Stimulated activated memory B cell treated with anti-CD40 and anti-IgM and Interleukin-4, amounts not matched to agents 10 μg/mL and 1 μg/mL and 100 μg/mL, for 72 hours (primary cell): ENCODE results near the gene DSG2.

Experiments
- ATAC-seq: fragments of 150-1000 bp; cut with Tn5 transposase; 2 replicates; pipeline ENCODE4 v1.10.0; 2021
- H3K27ac Mint-ChIP-seq: one replicate; pipeline ENCODE4 v1.8.0; 2022; ENCODE audit warnings: mild to moderate bottlenecking, mixed read lengths
- H3K27me3 Mint-ChIP-seq: one replicate; pipeline ENCODE4 v1.8.0; 2022; ENCODE audit warnings: mixed read lengths
- H3K36me3 Mint-ChIP-seq: one replicate; pipeline ENCODE4 v1.8.0; 2022; ENCODE audit warnings: mixed read lengths
- H3K4me1 Mint-ChIP-seq: one replicate; pipeline ENCODE4 v1.8.0; 2022; ENCODE audit warnings: mixed read lengths
- H3K4me3 Mint-ChIP-seq: one replicate; pipeline ENCODE4 v1.8.0; 2022; ENCODE audit warnings: mild to moderate bottlenecking, moderate library complexity, mixed read lengths
- H3K9me3 Mint-ChIP-seq: one replicate; pipeline ENCODE4 v1.8.0; 2022; ENCODE audit warnings: mixed read lengths

DSG2 gene

GRCh38 chr18:31497836-31498573 lies at the start of gene DSG2:
TSS of gene DSG2 (plus strand) at chr18:31498177. CDS start at chr18:31498252, 75 bp downstream.
- peak; percentile 65 for ATAC-seq
- no peaks in the 10 kb centered on the region for H3K36me3 Mint-ChIP-seq
- H3K27me3 Mint-ChIP-seq, result peaks cover 59% of the 10 kb centered on the region
- H3K27ac Mint-ChIP-seq, result no peak within 1 kb of the TSS
- H3K4me1 Mint-ChIP-seq, result no peaks in the 10 kb centered on the region
- no peaks in the 10 kb centered on the region for H3K9me3 Mint-ChIP-seq
- H3K4me3 Mint-ChIP-seq, result peak within 1 kb of the TSS; percentile 56

DNA sequence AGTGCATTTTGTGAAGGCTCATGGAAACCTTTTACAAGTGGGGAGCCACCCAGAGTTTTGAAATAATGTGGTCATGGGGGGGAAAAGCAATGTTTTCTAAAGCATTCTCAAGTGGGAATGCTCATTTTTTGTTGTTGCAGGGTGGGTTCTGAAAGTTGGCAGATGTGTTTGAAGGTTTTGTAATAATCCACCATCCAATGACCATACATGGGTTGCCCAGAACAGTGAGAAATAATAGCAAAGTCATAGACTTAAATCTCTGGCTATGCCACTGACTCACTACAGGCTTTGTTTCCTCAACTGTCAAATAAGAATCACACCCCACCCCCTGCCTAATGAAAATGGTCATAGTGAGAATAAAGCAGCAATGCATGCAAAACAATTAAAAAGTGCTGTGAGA lies 47.6 kb upstream of the DSG2 start:
- Mint-ChIP-seq H3K27me3 (no peaks in the 10 kb centered on the region), H3K4me1 (no peaks in the 10 kb centered on the region), H3K9me3 (no peaks in the 10 kb centered on the region), H3K27ac (no peak overlapping the region), H3K36me3 (no peaks in the 10 kb centered on the region), H3K4me3 (no peak overlapping the region)
- no peak for ATAC-seq

- Mint-ChIP-seq H3K27me3 (no peaks in the 10 kb centered on the region), H3K27ac (no peak overlapping the region), H3K9me3 (no peaks in the 10 kb centered on the region), H3K4me3 (no peak overlapping the region), H3K4me1 (no peaks in the 10 kb centered on the region), H3K36me3 (no peaks in the 10 kb centered on the region)
- ATAC-seq, result no peak
Observed at GRCh38 chr18:31451625-31452024, 46.4 kb upstream of the DSG2 start.

GRCh38 chr18:31454066-31454708 lies 43.8 kb upstream of the DSG2 start:
- Mint-ChIP-seq H3K4me3 (no peak overlapping the region), H3K27me3 (no peaks in the 10 kb centered on the region), H3K4me1 (no peaks in the 10 kb centered on the region), H3K27ac (no peak overlapping the region), H3K36me3 (no peaks in the 10 kb centered on the region), H3K9me3 (no peaks in the 10 kb centered on the region)
- ATAC-seq, result no peak

GRCh38 chr18:31469629-31470028 lies 28.3 kb upstream of the DSG2 start:
- ATAC-seq, result no peak

DNA sequence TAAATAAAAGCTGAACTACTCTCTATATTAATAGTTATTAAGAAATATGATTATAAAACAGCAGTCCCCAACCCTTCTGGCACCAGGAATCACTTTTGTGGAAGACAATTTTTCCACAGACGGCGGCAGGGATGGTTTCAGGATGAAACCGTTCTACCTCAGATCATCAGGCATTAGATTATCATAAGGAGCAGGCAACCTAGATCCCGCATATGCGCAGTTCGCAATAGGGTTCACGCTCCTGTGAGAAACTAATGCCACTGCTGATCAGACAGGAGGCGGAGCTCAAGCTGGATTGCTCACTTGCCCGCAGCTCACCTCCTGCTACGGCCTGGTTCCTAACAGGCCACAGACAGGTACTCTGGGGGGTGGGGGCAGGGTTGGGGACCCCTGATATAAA lies 19.3 kb upstream of the DSG2 start:
- H3K4me3 Mint-ChIP-seq, result no peak overlapping the region
- no peaks in the 10 kb centered on the region for H3K9me3 Mint-ChIP-seq
- H3K27me3 Mint-ChIP-seq, result no peaks in the 10 kb centered on the region
- no peaks in the 10 kb centered on the region for H3K4me1 Mint-ChIP-seq
- no peak overlapping the region for H3K27ac Mint-ChIP-seq
- no peak for ATAC-seq
- no peaks in the 10 kb centered on the region for H3K36me3 Mint-ChIP-seq

More at GRCh38 chr18:31469629-31470028, 28.3 kb upstream of the DSG2 start:
- H3K27me3 Mint-ChIP-seq, result no peaks in the 10 kb centered on the region
- H3K9me3 Mint-ChIP-seq, result no peaks in the 10 kb centered on the region
- no peaks in the 10 kb centered on the region for H3K36me3 Mint-ChIP-seq
- H3K4me1 Mint-ChIP-seq, result no peaks in the 10 kb centered on the region
- no peak overlapping the region for H3K27ac Mint-ChIP-seq
- H3K4me3 Mint-ChIP-seq, result no peak overlapping the region

GRCh38 chr18:31482051-31482450 lies 15.9 kb upstream of the DSG2 start:
- ATAC-seq, result no peak
- Mint-ChIP-seq H3K4me1 (no peaks in the 10 kb centered on the region), H3K27me3 (peaks cover 11% of the 10 kb centered on the region), H3K27ac (no peak overlapping the region), H3K36me3 (no peaks in the 10 kb centered on the region), H3K4me3 (no peak overlapping the region), H3K9me3 (no peaks in the 10 kb centered on the region)

DNA sequence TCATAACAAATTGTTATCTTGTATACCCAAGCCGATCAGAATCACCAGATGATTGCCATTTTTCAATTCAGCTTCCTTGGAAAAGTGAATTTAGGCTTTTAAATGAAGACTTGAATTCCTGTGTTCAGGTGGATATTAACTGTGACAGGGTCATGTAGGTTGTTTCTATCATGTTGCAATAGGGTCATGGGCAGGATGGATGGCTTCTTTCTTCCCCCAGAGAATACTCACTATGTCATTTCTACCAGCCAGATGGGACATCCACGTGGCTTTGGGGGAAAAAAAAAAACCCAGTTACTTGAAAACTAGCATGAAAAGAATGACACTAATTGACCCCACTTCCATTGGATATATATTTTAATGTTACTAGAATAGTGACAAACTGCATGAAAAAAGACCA lies 14.6 kb upstream of the DSG2 start:
- H3K27ac Mint-ChIP-seq, result no peak overlapping the region
- H3K36me3 Mint-ChIP-seq, result no peaks in the 10 kb centered on the region
- no peak overlapping the region for H3K4me3 Mint-ChIP-seq
- peaks cover 12% of the 10 kb centered on the region for H3K27me3 Mint-ChIP-seq
- H3K9me3 Mint-ChIP-seq, result no peaks in the 10 kb centered on the region
- H3K4me1 Mint-ChIP-seq, result no peaks in the 10 kb centered on the region
- no peak for ATAC-seq

DNA sequence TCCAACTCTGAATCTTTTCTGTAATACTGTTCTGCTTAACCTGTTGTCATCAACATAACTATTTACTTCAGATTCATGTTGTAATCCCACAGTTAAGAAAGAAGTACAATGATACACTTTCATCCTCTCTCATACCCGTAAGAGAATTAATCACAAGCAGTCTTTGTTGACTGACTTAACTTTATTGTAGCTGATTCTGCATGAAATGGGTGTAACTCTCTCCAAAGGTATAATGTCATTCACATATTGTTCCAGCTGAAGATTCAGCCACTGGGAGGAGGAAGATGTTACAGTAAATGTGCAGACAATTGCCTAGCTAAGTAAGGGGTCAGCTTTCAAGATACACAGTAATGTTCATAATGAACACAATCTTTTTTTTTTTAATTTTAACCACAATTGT lies 13.5 kb upstream of the DSG2 start:
- H3K27ac Mint-ChIP-seq, result no peak overlapping the region
- H3K9me3 Mint-ChIP-seq, result peaks cover 3% of the 10 kb centered on the region
- ATAC-seq, result no peak
- H3K4me1 Mint-ChIP-seq, result no peaks in the 10 kb centered on the region
- H3K27me3 Mint-ChIP-seq, result peaks cover 12% of the 10 kb centered on the region
- no peak overlapping the region for H3K4me3 Mint-ChIP-seq
- no peaks in the 10 kb centered on the region for H3K36me3 Mint-ChIP-seq

GRCh38 chr18:31486165-31486564 lies 11.8 kb upstream of the DSG2 start:
- ATAC-seq, result no peak
- H3K36me3 Mint-ChIP-seq, result no peaks in the 10 kb centered on the region
- no peaks in the 10 kb centered on the region for H3K4me1 Mint-ChIP-seq
- H3K27me3 Mint-ChIP-seq, result peaks cover 12% of the 10 kb centered on the region
- no peak overlapping the region for H3K4me3 Mint-ChIP-seq
- H3K27ac Mint-ChIP-seq, result no peak overlapping the region
- peaks cover 6% of the 10 kb centered on the region for H3K9me3 Mint-ChIP-seq

DNA sequence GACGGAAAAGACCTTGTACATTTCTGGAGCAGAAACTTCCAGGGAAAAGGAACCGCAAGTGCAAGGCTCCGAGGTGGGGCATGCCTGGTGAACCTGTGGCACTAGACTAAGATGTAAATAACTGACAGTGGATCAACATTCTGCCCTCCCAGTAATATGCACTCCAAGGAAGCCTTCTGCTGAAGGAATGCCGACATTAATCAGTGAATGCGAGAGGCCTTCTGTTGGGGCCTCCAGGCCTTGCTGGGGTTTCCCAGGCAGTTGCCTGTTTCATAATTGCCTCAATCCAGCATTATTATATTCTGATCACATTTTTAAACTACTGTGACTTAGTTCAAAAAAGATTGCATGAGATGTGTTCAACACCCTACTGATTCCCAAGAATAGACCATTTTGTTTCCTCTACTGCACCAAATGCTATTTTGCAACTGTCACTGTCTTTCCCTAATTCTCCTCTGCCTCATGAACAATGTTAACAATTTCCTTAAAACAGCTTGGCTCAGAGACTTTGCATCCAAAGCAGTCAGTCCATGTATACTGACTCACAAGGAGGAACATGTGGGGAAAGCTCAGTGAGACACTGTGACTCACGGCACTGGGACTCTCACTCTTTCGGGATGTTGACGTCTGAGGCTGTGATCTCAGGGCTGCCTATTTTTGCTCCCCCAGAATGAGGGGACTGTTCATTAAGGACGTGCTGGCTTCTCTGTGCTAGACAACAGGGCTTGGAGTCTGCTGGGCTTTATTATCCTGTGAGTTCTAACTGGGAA lies 10.5 kb upstream of the DSG2 start:
- H3K36me3 Mint-ChIP-seq, result no peaks in the 10 kb centered on the region
- no peak overlapping the region for H3K27ac Mint-ChIP-seq
- H3K4me1 Mint-ChIP-seq, result no peaks in the 10 kb centered on the region
- no peak for ATAC-seq
- no peak overlapping the region for H3K4me3 Mint-ChIP-seq
- peaks cover 12% of the 10 kb centered on the region for H3K27me3 Mint-ChIP-seq
- peaks cover 6% of the 10 kb centered on the region for H3K9me3 Mint-ChIP-seq

DNA sequence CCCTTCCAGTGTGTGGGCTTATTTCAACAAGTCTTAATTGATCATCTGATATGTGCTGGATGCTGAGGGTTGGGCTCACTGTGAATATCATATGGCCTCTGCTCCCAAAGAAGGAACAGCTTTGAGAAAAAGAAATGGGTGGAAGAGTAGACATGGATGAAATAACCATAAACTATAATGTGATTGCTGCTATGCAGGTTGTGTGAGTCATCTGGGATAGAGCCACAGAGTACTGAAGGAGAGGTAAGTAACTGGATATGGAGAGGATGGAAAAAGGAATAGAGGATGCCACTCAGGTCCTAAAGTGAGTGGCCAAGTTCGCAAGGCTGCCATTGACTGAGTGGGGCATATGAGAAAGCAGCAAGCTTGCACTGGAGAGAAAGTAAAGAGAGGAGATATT lies 8.7 kb upstream of the DSG2 start:
- no peak overlapping the region for H3K4me3 Mint-ChIP-seq
- no peak for ATAC-seq
- H3K27ac Mint-ChIP-seq, result no peak overlapping the region
- H3K4me1 Mint-ChIP-seq, result no peaks in the 10 kb centered on the region
- no peaks in the 10 kb centered on the region for H3K36me3 Mint-ChIP-seq
- peaks cover 6% of the 10 kb centered on the region for H3K9me3 Mint-ChIP-seq
- H3K27me3 Mint-ChIP-seq, result peaks cover 14% of the 10 kb centered on the region

DNA sequence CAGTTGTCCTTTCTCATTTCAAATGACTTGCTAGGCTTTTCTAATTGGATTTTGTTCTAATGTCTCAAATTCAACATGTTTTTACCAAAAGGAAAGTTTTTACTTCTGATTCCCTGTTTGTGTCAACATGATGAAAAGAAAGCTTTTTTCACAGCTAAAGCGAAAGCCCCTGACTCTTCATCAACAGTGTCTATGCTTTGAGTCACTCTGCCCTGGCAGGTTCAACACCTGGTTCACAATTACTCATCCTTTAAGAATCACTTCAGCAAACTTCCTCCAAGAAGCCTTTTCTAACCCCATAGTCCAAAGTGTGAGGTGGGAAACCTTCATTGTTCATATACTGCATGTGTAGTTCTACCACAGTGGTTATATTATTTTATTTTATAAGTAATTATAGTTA lies 7.6 kb upstream of the DSG2 start:
- Mint-ChIP-seq H3K4me3 (no peak overlapping the region), H3K27ac (no peak overlapping the region), H3K9me3 (peaks cover 6% of the 10 kb centered on the region), H3K27me3 (peaks cover 24% of the 10 kb centered on the region), H3K4me1 (no peaks in the 10 kb centered on the region), H3K36me3 (no peaks in the 10 kb centered on the region)
- ATAC-seq, result no peak

GRCh38 chr18:31490833-31491232 lies 7.1 kb upstream of the DSG2 start:
- Mint-ChIP-seq H3K27ac (no peak overlapping the region), H3K9me3 (peaks cover 6% of the 10 kb centered on the region), H3K4me3 (no peak overlapping the region), H3K36me3 (no peaks in the 10 kb centered on the region), H3K27me3 (peaks cover 28% of the 10 kb centered on the region), H3K4me1 (no peaks in the 10 kb centered on the region)
- ATAC-seq, result no peak

- ATAC-seq, result no peak
- no peak overlapping the region for H3K4me3 Mint-ChIP-seq
- no peaks in the 10 kb centered on the region for H3K4me1 Mint-ChIP-seq
Observed at GRCh38 chr18:31491586-31491985, 6.4 kb upstream of the DSG2 start.

GRCh38 chr18:31492671-31493070 lies 5.3 kb upstream of the DSG2 start:
- Mint-ChIP-seq H3K27me3 (peaks cover 34% of the 10 kb centered on the region), H3K36me3 (no peaks in the 10 kb centered on the region), H3K27ac (no peak overlapping the region), H3K9me3 (peaks cover 6% of the 10 kb centered on the region), H3K4me3 (no peak overlapping the region), H3K4me1 (no peaks in the 10 kb centered on the region)
- no peak for ATAC-seq

More at GRCh38 chr18:31491586-31491985, 6.4 kb upstream of the DSG2 start:
- peaks cover 6% of the 10 kb centered on the region for H3K9me3 Mint-ChIP-seq
- H3K27ac Mint-ChIP-seq, result no peak overlapping the region
- H3K27me3 Mint-ChIP-seq, result peaks cover 29% of the 10 kb centered on the region
- no peaks in the 10 kb centered on the region for H3K36me3 Mint-ChIP-seq
